Measurements from ENCODE around the gene GPR68. TPM values are rescaled to one million over a fixed set of nuclear protein-coding genes. Genes with fewer than 3 reads are reported as not detected.

The GPR68 gene
- total and polyA plus RNA-seq, 2 experiments from 2014 or later: 0.19 to 0.35 TPM

DNA sequence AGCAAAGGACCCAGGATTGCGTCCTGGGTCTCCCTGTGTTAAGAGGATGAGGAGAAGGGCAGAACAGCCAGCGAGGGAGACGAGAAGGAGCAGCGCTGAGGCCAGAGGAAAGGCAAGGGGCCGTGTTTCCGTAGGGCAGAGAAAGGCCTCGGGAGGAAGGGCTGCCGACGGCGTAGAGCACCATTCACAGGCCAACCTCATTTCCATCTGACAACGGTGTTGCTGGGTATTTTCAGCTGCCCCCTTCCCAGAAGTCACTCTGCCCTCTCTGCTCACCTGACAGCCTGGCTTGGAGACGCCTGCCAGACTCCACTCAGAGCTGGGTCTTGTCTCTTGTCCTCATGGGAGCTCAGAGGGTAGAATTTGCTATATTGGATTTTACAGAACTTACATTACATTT lies 51.4 kb downstream of the GPR68 start:
- Mint-ChIP-seq H3K36me3 (ENCODE audit: low read depth) (peaks cover 18% of the 10 kb centered on the region), H3K9me3 (no peaks in the 10 kb centered on the region), H3K4me3 (no peak overlapping the region), H3K27me3 (ENCODE audit: insufficient read depth, low read depth, poor library complexity) (peaks cover 8% of the 10 kb centered on the region), H3K4me1 (no peaks in the 10 kb centered on the region), H3K27ac (no peak overlapping the region)
- Histone ChIP-seq H3K36me3 (ENCODE audit: insufficient read depth) (no peaks in the 10 kb centered on the region), H3K79me2 (replicated peaks; ENCODE audit: insufficient read depth) (no peaks in the 10 kb centered on the region), H3K27ac (ENCODE audit: low read depth) (no peak overlapping the region), H3K4me1 (ENCODE audit: insufficient read depth) (no peaks in the 10 kb centered on the region), H4K20me1 (replicated peaks; ENCODE audit: insufficient read depth) (no peaks in the 10 kb centered on the region), H3F3A (replicated peaks; ENCODE audit: low read depth) (no peaks in the 10 kb centered on the region), H3K9me2 (ENCODE audit: insufficient read depth) (no peaks in the 10 kb centered on the region), H2AFZ (no peak overlapping the region), H3K4me2 (no peak overlapping the region), H3K4me3 (no peak overlapping the region), H3K27me3 (ENCODE audit: insufficient read depth) (no peaks in the 10 kb centered on the region)
- DNase-seq (ENCODE audit: low spot score) (no peak), ATAC-seq (peak; percentile 27; the same call in 2 of the 3 replicates)
- TF ChIP-seq, protein P1, sequence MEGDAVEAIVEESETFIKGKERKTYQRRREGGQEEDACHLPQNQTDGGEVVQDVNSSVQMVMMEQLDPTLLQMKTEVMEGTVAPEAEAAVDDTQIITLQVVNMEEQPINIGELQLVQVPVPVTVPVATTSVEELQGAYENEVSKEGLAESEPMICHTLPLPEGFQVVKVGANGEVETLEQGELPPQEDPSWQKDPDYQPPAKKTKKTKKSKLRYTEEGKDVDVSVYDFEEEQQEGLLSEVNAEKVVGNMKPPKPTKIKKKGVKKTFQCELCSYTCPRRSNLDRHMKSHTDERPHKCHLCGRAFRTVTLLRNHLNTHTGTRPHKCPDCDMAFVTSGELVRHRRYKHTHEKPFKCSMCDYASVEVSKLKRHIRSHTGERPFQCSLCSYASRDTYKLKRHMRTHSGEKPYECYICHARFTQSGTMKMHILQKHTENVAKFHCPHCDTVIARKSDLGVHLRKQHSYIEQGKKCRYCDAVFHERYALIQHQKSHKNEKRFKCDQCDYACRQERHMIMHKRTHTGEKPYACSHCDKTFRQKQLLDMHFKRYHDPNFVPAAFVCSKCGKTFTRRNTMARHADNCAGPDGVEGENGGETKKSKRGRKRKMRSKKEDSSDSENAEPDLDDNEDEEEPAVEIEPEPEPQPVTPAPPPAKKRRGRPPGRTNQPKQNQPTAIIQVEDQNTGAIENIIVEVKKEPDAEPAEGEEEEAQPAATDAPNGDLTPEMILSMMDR (conservative IDR thresholded peaks at IDR 0.05; ENCODE audit: low read depth in 2 of 2): no peak
- no peak for TF ChIP-seq NANOG (IDR thresholded peaks at IDR 0.05; ENCODE audit: borderline replicate concordance)
- TF ChIP-seq CREB1 (CRISPR knock-in tag; IDR thresholded peaks at IDR 0.05; ENCODE audit: low read depth): no peak
- no peak for TF ChIP-seq ZNF462 (CRISPR knock-in tag; IDR thresholded peaks at IDR 0.05)
- TF ChIP-seq POLR2AphosphoS5 (IDR thresholded peaks at IDR 0.05; ENCODE audit: low read depth): no peak
- no peak for TF ChIP-seq ZNF331 (CRISPR knock-in tag; IDR thresholded peaks at IDR 0.05; ENCODE audit: low read depth)
- TF ChIP-seq JUNB (IDR thresholded peaks at IDR 0.05; ENCODE audit: unreplicated experiment): no peak
- TF ChIP-seq ETS1 (IDR thresholded peaks at IDR 0.05): no peak
- no peak for TF ChIP-seq ZNF114 (CRISPR knock-in tag; IDR thresholded peaks at IDR 0.05)
- TF ChIP-seq STAT1 (IDR thresholded peaks at IDR 0.05; ENCODE audit: unreplicated experiment): no peak
- TF ChIP-seq, protein P2, sequence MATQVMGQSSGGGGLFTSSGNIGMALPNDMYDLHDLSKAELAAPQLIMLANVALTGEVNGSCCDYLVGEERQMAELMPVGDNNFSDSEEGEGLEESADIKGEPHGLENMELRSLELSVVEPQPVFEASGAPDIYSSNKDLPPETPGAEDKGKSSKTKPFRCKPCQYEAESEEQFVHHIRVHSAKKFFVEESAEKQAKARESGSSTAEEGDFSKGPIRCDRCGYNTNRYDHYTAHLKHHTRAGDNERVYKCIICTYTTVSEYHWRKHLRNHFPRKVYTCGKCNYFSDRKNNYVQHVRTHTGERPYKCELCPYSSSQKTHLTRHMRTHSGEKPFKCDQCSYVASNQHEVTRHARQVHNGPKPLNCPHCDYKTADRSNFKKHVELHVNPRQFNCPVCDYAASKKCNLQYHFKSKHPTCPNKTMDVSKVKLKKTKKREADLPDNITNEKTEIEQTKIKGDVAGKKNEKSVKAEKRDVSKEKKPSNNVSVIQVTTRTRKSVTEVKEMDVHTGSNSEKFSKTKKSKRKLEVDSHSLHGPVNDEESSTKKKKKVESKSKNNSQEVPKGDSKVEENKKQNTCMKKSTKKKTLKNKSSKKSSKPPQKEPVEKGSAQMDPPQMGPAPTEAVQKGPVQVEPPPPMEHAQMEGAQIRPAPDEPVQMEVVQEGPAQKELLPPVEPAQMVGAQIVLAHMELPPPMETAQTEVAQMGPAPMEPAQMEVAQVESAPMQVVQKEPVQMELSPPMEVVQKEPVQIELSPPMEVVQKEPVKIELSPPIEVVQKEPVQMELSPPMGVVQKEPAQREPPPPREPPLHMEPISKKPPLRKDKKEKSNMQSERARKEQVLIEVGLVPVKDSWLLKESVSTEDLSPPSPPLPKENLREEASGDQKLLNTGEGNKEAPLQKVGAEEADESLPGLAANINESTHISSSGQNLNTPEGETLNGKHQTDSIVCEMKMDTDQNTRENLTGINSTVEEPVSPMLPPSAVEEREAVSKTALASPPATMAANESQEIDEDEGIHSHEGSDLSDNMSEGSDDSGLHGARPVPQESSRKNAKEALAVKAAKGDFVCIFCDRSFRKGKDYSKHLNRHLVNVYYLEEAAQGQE (IDR thresholded peaks at IDR 0.05; ENCODE audit: unreplicated experiment): no peak
- no peak for TF ChIP-seq EZH2 (IDR thresholded peaks at IDR 0.05; ENCODE audit: low read depth, unreplicated experiment)
- TF ChIP-seq EZH2phosphoT487 (IDR thresholded peaks at IDR 0.05; ENCODE audit: unreplicated experiment): no peak

Data from GM23338 (cell line).